Suppressor macrophage treated with lipopolysaccharide for 4 hours (primary cell): ENCODE results near the gene LYPLA2.
A peak's percentile ranks its signal among the peaks of the same experiment; 100 is the strongest.
"Not testable (repeated sequence)": the region's sequence is repeated elsewhere in the genome, so short reads cannot be mapped to it uniquely, and the experiment has no call there.

Source experiments
- DNase-seq: peaks from one replicate; pipeline ENCODE4 v3.0.0-alpha.2; 2020

Gene LYPLA2

GRCh38 chr1:23801338-23801748 is 10.4 kb downstream of the LYPLA2 start:
- no peak for DNase-seq

DNA sequence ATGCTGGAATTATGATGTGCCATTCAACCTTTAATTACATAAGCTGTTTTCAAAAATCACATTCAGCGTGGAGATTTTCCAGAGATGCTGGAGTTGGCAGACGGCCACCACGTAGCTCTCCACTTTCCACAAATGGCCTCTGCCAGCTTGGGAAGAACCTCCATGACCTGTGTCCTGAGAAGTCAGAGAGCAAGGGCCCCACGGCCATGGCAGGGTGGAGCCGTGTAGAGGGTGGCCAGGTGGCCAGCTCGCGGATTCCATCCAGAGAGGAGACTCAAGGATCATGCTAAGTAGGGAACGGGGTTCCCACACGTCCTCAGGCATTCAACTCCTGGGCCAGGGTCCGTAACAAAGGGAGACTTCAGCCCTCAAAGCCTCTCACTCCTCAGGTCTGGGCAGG is 10.9 kb downstream of the LYPLA2 start:
- DNase-seq: no peak

DNA sequence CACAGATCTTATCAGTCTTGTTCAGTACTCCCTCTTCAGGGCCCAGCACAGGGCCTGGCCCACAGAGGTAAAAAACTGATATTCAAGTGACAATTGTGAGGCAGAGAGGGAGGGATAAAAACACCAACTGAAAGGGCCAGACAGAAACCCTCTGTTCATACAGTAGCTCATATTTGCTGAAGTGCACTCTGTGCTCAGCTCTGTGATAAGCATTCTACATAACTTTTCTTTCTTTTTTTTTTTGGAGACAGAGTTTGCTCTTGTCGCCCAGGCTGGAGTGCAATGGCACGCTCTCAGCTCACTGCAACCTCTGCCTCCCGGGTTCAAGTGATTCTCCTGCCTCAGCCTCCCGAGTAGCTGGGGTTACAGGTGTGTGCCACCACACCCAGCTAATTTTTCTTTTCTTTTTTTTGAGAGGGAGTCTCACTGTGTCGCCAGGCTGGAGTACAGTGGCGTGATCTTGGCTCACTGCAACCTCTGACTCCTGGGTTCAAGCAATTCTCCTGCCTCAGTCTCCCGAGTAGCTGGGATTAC is 11.9 kb downstream of the LYPLA2 start:
- not testable (repeated sequence) for DNase-seq

- DNase-seq: no peak
These were observed 12.7 kb downstream of the LYPLA2 start for GRCh38 chr1:23803674-23804073.

DNA sequence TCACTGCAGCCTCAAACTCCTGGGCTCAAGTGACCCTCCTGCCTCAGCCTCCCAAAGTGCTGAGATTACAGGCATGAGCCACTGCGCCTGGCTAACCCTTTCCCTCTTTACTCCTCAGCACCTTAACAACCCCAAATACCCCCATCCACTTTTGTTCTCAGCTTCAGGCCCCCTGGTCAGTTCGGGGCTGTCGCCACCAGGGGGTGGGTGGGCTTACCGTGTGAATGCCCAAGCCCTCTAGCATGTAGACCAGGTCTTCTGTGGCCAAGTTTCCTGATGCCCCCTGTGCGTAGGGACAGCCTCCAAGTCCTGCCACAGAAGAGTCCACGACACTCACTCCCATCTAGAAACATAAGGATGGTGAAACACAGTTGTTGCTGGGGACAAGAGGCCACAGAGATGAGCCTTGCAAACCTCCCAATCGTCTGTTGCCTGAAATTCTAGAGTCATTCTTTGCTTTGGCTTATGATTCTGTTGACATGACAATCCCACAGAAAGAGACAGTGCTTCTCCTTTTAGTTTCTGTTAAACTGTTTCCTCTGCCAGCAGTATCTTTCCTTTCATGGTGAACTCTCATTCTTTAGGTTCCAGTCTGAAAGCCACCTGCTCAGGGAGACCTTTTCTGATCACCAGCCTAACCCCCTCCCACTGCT is 13.4 kb downstream of the LYPLA2 start:
- DNase-seq: peak; percentile 52

- DNase-seq: no peak
These were observed 14.1 kb downstream of the LYPLA2 start for GRCh38 chr1:23805025-23805424.

DNA sequence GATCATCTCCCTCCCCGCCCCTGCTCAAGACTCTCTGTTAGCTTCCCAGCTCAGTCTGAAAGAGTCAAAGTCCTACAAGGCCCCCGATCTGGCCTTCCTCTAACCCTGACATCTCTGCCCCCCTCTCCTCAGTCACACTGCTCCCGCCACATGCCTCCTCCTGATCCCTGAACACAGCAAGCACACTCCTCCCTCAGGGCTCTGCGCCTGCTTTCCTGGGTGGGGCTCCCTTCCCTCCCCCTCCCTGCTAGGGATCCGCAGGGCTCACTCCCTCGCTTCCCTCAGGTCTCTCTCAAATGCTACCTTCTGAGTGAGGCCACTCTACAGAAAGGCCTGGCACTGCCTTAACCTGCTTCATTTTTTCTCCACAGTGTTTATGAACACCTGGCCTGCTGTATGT is 15.3 kb downstream of the LYPLA2 start:
- DNase-seq: no peak

GRCh38 chr1:23807453-23807852 is 16.5 kb downstream of the LYPLA2 start:
- no peak for DNase-seq

- peak; percentile 91 for DNase-seq
These were observed 18.8 kb downstream of the LYPLA2 start for GRCh38 chr1:23809751-23810171.

DNA sequence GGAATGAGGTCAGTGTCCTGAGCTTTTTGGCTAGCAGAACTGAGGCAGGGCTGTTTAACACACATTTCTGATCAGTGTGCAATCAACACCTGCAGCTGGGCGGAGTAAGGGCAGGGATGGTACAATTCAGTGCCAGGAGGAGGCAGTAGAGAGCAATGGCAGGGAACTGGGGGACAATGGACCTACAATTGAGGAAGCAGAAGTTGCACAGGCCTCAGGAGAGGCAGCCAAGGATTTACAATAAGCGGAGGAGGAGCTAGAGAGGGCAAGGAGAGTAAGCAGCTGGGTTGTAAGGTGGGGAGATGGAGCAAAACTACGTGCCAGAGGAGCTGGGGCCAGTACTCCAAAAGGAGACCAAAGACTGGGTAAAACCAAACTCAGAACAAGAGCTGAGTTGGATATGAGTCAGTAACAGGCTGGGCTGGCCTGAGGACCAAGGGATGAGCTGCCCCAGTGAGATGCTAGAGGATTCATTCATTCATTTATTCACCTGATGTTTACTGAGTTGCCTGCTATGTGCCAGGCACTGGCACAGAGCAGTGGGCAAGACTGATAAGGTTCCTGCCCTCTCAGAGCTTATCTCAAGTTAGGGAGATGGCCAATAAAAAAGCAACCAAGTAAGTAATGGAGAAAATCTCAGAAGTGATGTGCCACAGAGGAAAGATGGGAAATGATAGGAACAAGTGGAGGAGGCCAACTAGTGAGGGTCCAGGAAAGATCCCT is 20.0 kb downstream of the LYPLA2 start:
- peak; percentile 83 for DNase-seq

GRCh38 chr1:23814016-23814415 is 23.1 kb downstream of the LYPLA2 start:
- DNase-seq: no peak

DNA sequence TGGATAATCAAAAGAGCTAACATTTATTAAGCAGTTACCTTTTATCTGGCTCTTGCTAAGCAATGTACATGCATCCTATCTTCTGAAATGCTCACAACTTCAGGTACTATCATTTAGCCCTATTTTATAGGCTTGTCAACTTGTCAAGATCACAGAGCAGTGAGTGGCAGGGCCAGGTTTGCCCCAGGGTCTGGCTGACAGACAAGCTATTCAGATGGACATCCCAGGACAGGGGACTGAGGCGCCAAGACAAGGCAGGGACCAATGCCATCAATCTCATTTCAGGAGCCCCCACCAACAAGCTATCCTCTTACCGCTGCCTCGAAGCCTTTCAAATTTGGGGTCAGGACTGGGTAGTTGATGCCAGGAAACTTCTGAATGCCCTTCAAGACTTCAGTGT is 25.4 kb downstream of the LYPLA2 start:
- DNase-seq: no peak

DNA sequence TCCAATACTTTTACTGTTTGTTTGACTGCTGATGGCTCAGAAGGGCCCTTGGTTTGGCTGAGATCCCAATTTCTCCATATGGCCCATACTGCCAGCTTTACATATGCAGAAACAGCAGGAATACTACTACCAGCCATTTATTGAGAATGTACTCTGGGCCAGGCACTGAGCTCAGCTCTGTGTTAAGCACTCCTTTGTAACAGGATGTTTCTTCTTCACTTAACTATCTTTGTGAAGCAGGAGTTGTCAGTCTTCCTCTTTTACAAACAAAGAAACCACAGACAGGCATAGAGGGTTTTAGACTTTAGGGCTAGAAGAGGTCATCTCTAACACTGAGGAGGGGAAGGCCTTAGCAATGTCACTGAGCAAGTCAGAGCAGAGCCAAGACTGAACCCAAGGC is 26.0 kb downstream of the LYPLA2 start:
- DNase-seq: no peak

DNA sequence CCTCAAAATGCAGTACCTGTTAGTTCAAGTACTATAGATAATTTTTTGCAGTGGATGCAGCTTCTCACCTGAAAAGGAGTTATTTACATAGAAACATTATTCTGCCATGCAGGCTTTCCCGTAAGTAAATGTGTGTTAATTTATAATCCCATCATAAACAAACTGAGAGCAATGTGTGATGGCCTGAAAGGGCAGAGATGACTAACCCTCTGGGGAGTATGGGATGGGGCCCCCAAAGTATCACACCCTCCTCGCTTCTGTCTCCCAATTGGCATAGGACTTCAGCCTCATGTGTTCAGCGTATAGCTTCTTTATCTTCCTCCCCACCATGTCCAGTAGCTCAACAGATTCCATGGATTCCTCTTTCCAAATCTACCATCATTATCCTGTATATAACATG is 26.7 kb downstream of the LYPLA2 start:
- no peak for DNase-seq

DNA sequence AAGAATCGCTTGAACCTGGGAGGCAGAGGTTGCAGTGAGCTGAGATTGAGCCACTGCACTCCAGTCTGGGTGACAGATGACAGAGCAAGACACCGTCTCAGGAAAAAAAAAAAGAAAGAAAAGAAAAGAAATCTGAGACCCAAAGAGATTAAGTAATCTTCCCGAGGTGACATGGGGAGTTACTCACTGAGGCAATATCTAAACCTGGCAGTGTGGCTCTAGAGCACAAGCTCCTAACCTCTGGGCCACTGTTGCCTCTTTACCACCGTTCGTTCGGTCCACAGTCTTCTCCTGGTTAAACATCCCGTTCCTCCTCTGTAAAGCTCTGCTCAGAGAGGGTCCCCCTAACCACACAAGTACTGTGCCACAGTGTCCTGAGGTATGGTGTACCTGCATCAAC is 32.8 kb downstream of the LYPLA2 start:
- no peak for DNase-seq

- DNase-seq: no peak
These were observed 33.7 kb downstream of the LYPLA2 start for GRCh38 chr1:23824711-23825075.

DNA sequence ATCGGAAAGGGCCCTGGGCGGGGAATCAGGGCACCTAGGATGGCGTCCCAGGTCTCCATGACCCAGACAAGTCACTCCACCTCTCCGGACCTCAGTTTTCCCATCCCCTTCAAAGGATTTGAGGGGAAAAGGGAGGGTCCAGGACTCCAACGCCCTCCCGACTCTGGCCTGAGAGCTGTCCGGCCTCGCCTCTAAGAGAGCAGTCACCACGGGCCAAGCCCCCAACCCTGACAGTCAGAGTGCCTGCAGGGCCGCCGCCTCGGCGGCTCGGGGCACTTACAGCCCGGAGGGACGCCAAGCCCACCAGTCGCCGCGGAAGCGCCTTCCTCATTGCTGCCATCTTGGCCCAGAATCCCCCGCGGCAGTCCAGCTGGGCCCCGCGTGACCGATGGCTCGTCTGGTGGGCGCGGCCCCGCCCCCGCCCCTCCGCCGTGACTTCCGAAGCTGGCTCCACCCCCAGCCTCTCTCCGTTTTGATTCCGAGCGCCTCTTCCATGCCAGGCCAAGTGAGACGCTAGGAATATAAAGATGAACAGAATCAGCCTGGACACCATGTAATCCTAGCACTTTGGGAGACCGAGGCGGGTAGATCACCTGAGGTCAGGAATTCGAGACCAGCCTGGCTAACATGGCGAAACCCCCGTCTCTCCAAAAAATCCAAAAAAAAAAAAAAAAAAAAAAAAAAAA is 34.3 kb downstream of the LYPLA2 start, which contains the start of gene HMGCL:
HMGCL (minus strand) TSS at position 354 of the 686 bp plus-strand sequence; CDS start at position 340, 14 bp downstream.
- DNase-seq: peak; percentile 96

DNA sequence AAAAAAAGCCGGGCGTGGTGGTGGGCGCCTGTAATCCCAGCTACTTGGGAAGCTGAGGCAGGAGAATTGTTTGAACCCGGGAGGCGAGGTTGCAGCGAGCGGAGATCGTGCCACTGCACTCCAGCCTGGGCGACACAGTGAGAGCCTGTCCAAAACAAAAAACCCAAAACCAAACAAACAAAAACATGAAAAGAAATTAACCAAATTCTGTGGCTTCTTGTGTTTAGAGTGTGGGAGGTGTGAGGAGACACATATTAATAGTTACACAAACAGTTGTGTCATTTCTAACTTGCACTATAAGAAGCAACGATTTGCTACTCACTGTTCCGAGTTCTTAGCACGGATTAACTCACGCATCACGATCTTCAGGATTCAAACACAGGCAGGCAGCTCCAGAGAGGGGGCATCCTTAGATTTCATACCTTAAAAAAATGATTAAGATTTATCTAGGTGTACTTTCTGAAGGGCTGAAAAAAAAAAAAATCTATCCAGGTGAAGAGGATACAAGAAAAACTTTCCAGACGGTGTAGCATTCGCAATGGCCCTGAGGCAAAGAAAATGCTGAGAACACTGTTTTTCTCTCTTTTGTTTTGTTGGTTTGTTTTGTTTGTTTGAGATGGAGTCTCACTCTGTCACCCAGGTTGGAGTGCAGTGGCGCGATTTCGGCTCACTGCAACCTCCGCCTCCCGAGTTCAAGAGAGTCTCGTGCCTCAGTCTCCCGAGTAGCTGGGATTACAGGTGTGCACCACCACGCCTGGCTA is 35.0 kb downstream of the LYPLA2 start:
- no peak for DNase-seq

- DNase-seq: not testable (repeated sequence)
These were observed 35.6 kb downstream of the LYPLA2 start for GRCh38 chr1:23826590-23826989.

GRCh38 chr1:23827717-23828116 is 36.8 kb downstream of the LYPLA2 start:
- no peak for DNase-seq

GRCh38 chr1:23834156-23834555 is 43.2 kb downstream of the LYPLA2 start:
- DNase-seq: not testable (repeated sequence)

DNA sequence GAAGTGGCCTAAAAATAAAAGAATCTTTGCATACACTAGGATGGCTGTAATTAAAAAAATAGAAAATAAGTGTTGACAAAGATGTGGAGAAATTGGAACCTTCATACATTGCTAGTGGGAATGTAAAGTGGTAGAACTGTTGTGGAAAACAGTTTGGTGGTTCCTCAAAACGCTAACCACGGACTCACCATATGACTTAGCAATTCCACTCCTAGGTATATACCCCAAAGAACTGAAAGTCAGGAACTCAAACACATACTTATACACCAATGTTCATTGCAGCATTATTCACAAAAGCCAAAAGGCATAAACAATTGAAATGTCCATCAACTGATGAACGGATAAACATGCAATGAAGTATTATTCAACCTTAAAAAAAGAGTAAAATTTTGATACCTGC is 45.1 kb downstream of the LYPLA2 start:
- peak; percentile 51 for DNase-seq

- no peak for DNase-seq
These were observed 47.0 kb downstream of the LYPLA2 start for GRCh38 chr1:23837908-23838307.
